Nephron progenitor cell (in vitro differentiated cells): ENCODE measurements around the gene MYF6.

Source experiments
- DNase-seq: peaks from one replicate; pipeline ENCODE4 v3.0.0; 2021
- H3K27ac Mint-ChIP-seq: 2 replicates; pipeline ENCODE4 v1.8.0; 2021; ENCODE audit warnings: mild to moderate bottlenecking, moderate library complexity, mixed read lengths
- H3K27me3 Mint-ChIP-seq: 2 replicates; pipeline ENCODE4 v1.8.0; 2021; ENCODE audit warnings: mild to moderate bottlenecking, low read depth, mixed read lengths; ENCODE audit not compliant: poor library complexity
- H3K36me3 Mint-ChIP-seq: 2 replicates; pipeline ENCODE4 v1.8.0; 2021; ENCODE audit warnings: low read depth, mixed read lengths
- H3K4me1 Mint-ChIP-seq: 2 replicates; pipeline ENCODE4 v1.8.0; 2021; ENCODE audit warnings: mixed read lengths
- H3K4me3 Mint-ChIP-seq: 2 replicates; pipeline ENCODE4 v1.8.0; 2021; ENCODE audit warnings: mild to moderate bottlenecking, moderate library complexity, mixed read lengths
- H3K9me3 Mint-ChIP-seq: 2 replicates; pipeline ENCODE4 v1.8.0; 2021; ENCODE audit warnings: mild to moderate bottlenecking, moderate library complexity, mixed read lengths
- TF ChIP-seq, protein P1 (sequence below): fragments of 200-600 bp; sonication (generic); IDR thresholded peaks from 2 replicates; pipeline ENCODE4 v1.5.0; 2021; ENCODE audit warnings: antibody characterized with exemption

The MYF6 gene

DNA sequence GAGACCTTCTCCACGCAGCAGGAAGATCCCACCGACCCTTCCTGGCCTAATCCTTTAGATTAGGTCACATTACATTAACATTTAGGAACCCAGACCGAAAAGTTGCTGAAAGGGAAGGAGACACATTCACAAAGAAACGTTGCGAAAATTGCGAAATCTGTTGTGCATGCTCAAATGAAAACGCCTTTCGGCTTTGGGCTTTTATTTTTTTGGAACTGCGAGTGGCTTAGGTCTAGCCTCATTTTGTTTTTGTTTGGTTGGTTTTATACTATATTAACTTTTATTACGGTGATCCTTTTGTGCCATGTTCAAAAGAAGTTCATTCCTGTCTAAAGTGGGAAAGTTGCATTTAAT, 1.5 kb downstream of the MYF6 start:
- H3K36me3 Mint-ChIP-seq: no peaks in the 10 kb centered on the region
- H3K4me1 Mint-ChIP-seq: peaks cover 53% of the 10 kb centered on the region
- TF ChIP-seq, protein P1, sequence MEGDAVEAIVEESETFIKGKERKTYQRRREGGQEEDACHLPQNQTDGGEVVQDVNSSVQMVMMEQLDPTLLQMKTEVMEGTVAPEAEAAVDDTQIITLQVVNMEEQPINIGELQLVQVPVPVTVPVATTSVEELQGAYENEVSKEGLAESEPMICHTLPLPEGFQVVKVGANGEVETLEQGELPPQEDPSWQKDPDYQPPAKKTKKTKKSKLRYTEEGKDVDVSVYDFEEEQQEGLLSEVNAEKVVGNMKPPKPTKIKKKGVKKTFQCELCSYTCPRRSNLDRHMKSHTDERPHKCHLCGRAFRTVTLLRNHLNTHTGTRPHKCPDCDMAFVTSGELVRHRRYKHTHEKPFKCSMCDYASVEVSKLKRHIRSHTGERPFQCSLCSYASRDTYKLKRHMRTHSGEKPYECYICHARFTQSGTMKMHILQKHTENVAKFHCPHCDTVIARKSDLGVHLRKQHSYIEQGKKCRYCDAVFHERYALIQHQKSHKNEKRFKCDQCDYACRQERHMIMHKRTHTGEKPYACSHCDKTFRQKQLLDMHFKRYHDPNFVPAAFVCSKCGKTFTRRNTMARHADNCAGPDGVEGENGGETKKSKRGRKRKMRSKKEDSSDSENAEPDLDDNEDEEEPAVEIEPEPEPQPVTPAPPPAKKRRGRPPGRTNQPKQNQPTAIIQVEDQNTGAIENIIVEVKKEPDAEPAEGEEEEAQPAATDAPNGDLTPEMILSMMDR: no peak
- H3K9me3 Mint-ChIP-seq: no peaks in the 10 kb centered on the region
- H3K27me3 Mint-ChIP-seq: peaks cover 66% of the 10 kb centered on the region
- peak overlapping the region; percentile 87 for H3K4me3 Mint-ChIP-seq
- no peak for DNase-seq
- H3K27ac Mint-ChIP-seq: no peak overlapping the region

DNA sequence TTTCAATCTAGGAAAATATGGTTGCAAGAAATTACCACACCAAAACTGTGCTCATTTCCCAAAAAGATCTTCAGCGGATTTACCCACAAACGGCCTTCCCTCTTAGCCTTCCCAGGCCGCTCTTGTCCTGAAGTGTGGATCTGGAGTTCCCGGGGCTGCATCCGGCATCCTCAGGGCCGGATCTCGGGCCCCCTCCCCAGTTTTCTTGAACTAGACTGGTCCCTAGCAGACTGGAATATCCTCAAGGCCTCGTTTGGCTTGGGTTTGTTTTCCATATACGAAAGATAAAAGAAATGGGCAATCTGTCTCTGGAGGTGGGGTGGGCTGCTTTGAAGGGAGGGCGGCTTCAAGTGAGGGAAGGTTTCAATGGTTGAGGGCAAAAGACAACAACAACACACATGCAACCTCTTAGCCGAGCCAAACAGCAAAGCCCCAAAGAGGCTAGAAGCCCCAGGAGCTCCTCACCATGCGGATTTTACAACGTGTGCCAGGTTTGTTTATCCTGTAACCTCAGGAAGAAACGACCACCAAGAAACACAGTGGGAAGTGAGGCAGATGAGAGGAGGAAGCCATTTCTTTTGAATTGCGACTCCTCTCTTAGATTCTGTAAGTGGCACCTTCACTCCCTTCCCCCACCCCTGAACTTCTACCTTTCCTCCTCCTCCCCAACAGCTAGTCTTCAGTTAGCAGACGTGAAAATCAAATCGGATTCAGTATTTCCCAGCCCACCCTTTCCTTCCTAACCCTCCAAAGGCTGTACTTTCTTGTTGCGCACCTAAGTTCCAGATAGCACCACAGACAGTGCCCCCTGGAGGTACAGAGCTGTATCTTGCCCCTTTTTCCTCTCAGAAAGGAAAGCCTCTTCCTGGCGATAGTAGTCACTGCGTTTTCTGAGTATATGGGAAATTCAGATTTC, 2.6 kb downstream of the MYF6 start:
- TF ChIP-seq, protein P1: peak; percentile 64
- Mint-ChIP-seq H3K4me1 (peaks cover 64% of the 10 kb centered on the region), H3K9me3 (no peaks in the 10 kb centered on the region), H3K36me3 (no peaks in the 10 kb centered on the region), H3K27me3 (peaks cover 77% of the 10 kb centered on the region), H3K27ac (no peak overlapping the region), H3K4me3 (peak overlapping the region; percentile 56)
- peak; percentile 28 for DNase-seq

DNA sequence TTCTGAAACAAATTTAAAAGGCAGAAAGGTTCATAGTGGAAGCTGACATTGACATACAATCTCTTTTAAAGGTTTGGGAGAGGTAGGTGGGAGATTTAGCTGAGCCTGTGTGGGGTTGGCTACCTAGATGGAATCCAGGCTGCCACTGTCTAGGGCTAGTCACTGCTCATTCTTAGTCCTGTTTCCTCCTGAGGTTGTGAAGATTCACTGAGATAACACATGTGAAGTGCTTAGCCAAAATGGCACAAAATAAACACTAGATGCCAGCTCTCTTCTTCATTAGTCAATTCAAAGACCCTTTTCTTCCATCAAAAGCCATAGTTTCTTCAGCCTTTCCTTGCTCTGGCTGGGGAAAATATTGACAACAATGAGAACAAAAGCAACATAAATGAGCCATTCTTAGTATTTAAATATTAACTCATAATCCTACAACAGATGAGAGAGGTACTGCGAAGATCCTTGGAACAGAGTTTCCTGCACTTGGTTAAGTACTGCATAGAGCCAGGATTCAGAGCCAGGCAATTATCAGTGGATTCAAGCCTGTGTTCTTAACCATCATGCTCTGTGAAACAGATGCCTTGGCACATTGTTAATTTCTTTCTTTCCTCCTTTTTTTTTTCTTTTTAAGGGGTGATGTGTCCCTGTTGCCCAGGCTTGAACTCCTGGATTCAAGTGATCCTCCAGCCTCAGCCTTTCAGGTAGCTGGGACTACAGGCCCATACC, 3.5 kb downstream of the MYF6 start:
- H3K27ac Mint-ChIP-seq: no peak overlapping the region
- H3K4me1 Mint-ChIP-seq: peaks cover 71% of the 10 kb centered on the region
- no peak overlapping the region for H3K4me3 Mint-ChIP-seq
- peaks cover 82% of the 10 kb centered on the region for H3K27me3 Mint-ChIP-seq
- TF ChIP-seq, protein P1: no peak
- H3K9me3 Mint-ChIP-seq: no peaks in the 10 kb centered on the region
- no peaks in the 10 kb centered on the region for H3K36me3 Mint-ChIP-seq
- DNase-seq: no peak

- Mint-ChIP-seq H3K9me3 (no peaks in the 10 kb centered on the region), H3K27ac (no peak overlapping the region), H3K4me3 (no peak overlapping the region), H3K27me3 (peaks cover 79% of the 10 kb centered on the region), H3K4me1 (peaks cover 73% of the 10 kb centered on the region), H3K36me3 (no peaks in the 10 kb centered on the region)
- no peak for DNase-seq
- TF ChIP-seq, protein P1: no peak
Observed at GRCh38 chr12:80711866-80712265, 4.4 kb downstream of the MYF6 start.

DNA sequence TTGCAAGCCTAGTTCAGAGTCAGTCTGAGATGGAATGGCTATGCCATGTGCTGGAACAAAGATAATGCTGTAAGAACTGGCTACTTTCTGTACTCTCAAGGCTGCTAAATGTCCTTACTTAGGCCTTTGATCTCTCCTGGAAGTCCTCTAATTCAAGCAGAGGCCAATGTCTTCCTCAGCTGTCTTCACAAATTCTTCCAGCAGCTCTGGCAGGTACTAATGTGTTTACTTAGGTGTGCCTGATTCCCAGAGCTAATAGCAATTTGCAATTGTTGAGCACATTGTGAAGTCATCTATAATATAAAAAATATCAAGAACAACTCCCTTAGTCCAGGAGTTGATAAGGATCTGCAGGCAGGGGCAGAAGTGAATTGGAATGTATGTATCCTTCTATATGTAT, 5.4 kb downstream of the MYF6 start:
- H3K27me3 Mint-ChIP-seq: peaks cover 76% of the 10 kb centered on the region
- H3K27ac Mint-ChIP-seq: no peak overlapping the region
- H3K36me3 Mint-ChIP-seq: no peaks in the 10 kb centered on the region
- TF ChIP-seq, protein P1: no peak
- no peaks in the 10 kb centered on the region for H3K9me3 Mint-ChIP-seq
- no peak for DNase-seq
- H3K4me3 Mint-ChIP-seq: no peak overlapping the region
- H3K4me1 Mint-ChIP-seq: peaks cover 65% of the 10 kb centered on the region
